ENCODE data around the gene NUTM2E.
"Not testable (repeated sequence)": the region's sequence is repeated elsewhere in the genome, so short reads cannot be mapped to it uniquely, and the experiment has no call there.

NUTM2E gene

GRCh38 chr10:79862269-79862668 lies 35.7 kb downstream of the NUTM2E start:
- not testable (repeated sequence) for DNase-seq (ENCODE audit: insufficient read length); FAIRE-seq

GRCh38 chr10:79862803-79863202 lies 36.3 kb downstream of the NUTM2E start:
- DNase-seq (ENCODE audit: insufficient read length); FAIRE-seq: not testable (repeated sequence)

GRCh38 chr10:79866903-79867551 lies 40.5 kb downstream of the NUTM2E start:
- not testable (repeated sequence) for FAIRE-seq; DNase-seq (ENCODE audit: insufficient read length)

- DNase-seq (ENCODE audit: insufficient read length); FAIRE-seq: not testable (repeated sequence)
These were observed 41.5 kb downstream of the NUTM2E start for GRCh38 chr10:79868023-79868422.

- FAIRE-seq; DNase-seq (ENCODE audit: insufficient read length): not testable (repeated sequence)
These were observed 43.0 kb downstream of the NUTM2E start for GRCh38 chr10:79869439-79870097.

GRCh38 chr10:79871729-79872128 lies 45.2 kb downstream of the NUTM2E start:
- DNase-seq (ENCODE audit: insufficient read length); FAIRE-seq: not testable (repeated sequence)

Measured in GM12892 (cell line).